Activated T-helper 1 cell treated with anti-CD3 and anti-CD28 coated beads, Interleukin-12 subunit alpha, Interleukin-12 subunit beta, Interleukin-2, Interleukin-4 antibody, amounts not matched to agents 30 ng/mL and 10 ng/mL and 1 ng/mL, durations not matched to agents 14 hours and 24 hours and 36 hours (primary cell): ENCODE data around the gene TULP3. TPM values are rescaled to one million over a fixed set of nuclear protein-coding genes. Genes with fewer than 3 reads are reported as not detected.

Experiments used
- DNase-seq: peaks from one replicate; pipeline ENCODE4 v3.0.0; 2021; ENCODE audit warnings: low spot score
- H3K27ac Mint-ChIP-seq: one replicate; pipeline ENCODE4 v1.8.0; 2021; ENCODE audit warnings: mild to moderate bottlenecking, mixed read lengths
- H3K27me3 Mint-ChIP-seq: one replicate; pipeline ENCODE4 v1.8.0; 2022; ENCODE audit warnings: mild to moderate bottlenecking, moderate library complexity, mixed read lengths; ENCODE audit not compliant: insufficient read depth
- H3K36me3 Mint-ChIP-seq: one replicate; pipeline ENCODE4 v1.8.0; 2021; ENCODE audit warnings: low read depth, mixed read lengths
- H3K4me1 Mint-ChIP-seq: one replicate; pipeline ENCODE4 v1.8.0; 2021; ENCODE audit warnings: low read depth, mixed read lengths
- H3K4me3 Mint-ChIP-seq: one replicate; pipeline ENCODE4 v1.8.0; 2021; ENCODE audit warnings: mild to moderate bottlenecking, moderate library complexity, mixed read lengths
- H3K9me3 Mint-ChIP-seq: one replicate; pipeline ENCODE4 v1.8.0; 2021; ENCODE audit warnings: mixed read lengths
- intact Hi-C: fragments of 100-400 bp; cut with micrococcal nuclease; formaldehyde crosslinking; loops from one replicate; pipeline ENCODE4 v1.15.1; 2024
- total RNA-seq: library from RNA; stranded (reverse); gene quantifications from 2 replicates; pipeline ENCODE4 v1.2.3, GENCODE V29; 2022

TULP3 gene
- total RNA-seq, 1 donor from 2014 or later: 8.6 TPM

- Mint-ChIP-seq H3K4me1 (no peaks in the 10 kb centered on the region), H3K27ac (no peak overlapping the region)
Measured at GRCh38 chr12:2967651-2968050, 77.0 kb downstream of the TULP3 start.

GRCh38 chr12:2970744-2971143 is 80.1 kb downstream of the TULP3 start:
- no peak overlapping the region for H3K27ac Mint-ChIP-seq
- no peak for DNase-seq
- no peak overlapping the region for H3K4me3 Mint-ChIP-seq
- no peaks in the 10 kb centered on the region for H3K36me3 Mint-ChIP-seq
- no peaks in the 10 kb centered on the region for H3K9me3 Mint-ChIP-seq
- H3K4me1 Mint-ChIP-seq: no peaks in the 10 kb centered on the region
- intact Hi-C loops: no loop called here
- peaks cover 4% of the 10 kb centered on the region for H3K27me3 Mint-ChIP-seq

More at GRCh38 chr12:2967651-2968050, 77.0 kb downstream of the TULP3 start:
- H3K36me3 Mint-ChIP-seq: no peaks in the 10 kb centered on the region
- H3K27me3 Mint-ChIP-seq: peaks cover 14% of the 10 kb centered on the region
- no peaks in the 10 kb centered on the region for H3K9me3 Mint-ChIP-seq
- intact Hi-C loops: no loop called here
- no peak overlapping the region for H3K4me3 Mint-ChIP-seq
- no peak for DNase-seq

- Mint-ChIP-seq H3K4me1 (no peaks in the 10 kb centered on the region), H3K27me3 (peaks cover 2% of the 10 kb centered on the region), H3K9me3 (no peaks in the 10 kb centered on the region), H3K27ac (no peak overlapping the region), H3K36me3 (no peaks in the 10 kb centered on the region), H3K4me3 (no peak overlapping the region)
- no peak for DNase-seq
- intact Hi-C loops: no loop called here
Measured at GRCh38 chr12:2973566-2973965, 82.9 kb downstream of the TULP3 start.

GRCh38 chr12:2974560-2974971 is 83.9 kb downstream of the TULP3 start:
- no peak overlapping the region for H3K4me3 Mint-ChIP-seq
- H3K9me3 Mint-ChIP-seq: no peaks in the 10 kb centered on the region
- no peaks in the 10 kb centered on the region for H3K36me3 Mint-ChIP-seq
- H3K4me1 Mint-ChIP-seq: no peaks in the 10 kb centered on the region
- intact Hi-C loops: no loop called here
- no peak for DNase-seq
- no peak overlapping the region for H3K27ac Mint-ChIP-seq
- no peaks in the 10 kb centered on the region for H3K27me3 Mint-ChIP-seq

GRCh38 chr12:2976581-2976996 is 85.9 kb downstream of the TULP3 start:
- no peaks in the 10 kb centered on the region for H3K27me3 Mint-ChIP-seq

GRCh38 chr12:2977776-2978175 is 87.1 kb downstream of the TULP3 start:
- Mint-ChIP-seq H3K4me1 (no peaks in the 10 kb centered on the region), H3K4me3 (no peak overlapping the region), H3K27me3 (no peaks in the 10 kb centered on the region), H3K9me3 (no peaks in the 10 kb centered on the region), H3K27ac (no peak overlapping the region), H3K36me3 (no peaks in the 10 kb centered on the region)
- intact Hi-C loops: no loop called here
- no peak for DNase-seq

More at GRCh38 chr12:2976581-2976996, 85.9 kb downstream of the TULP3 start:
- H3K4me1 Mint-ChIP-seq: no peaks in the 10 kb centered on the region
- H3K36me3 Mint-ChIP-seq: no peaks in the 10 kb centered on the region
- no peak overlapping the region for H3K27ac Mint-ChIP-seq
- no peaks in the 10 kb centered on the region for H3K9me3 Mint-ChIP-seq
- intact Hi-C loops: no loop called here
- DNase-seq: no peak
- H3K4me3 Mint-ChIP-seq: no peak overlapping the region

GRCh38 chr12:2979806-2980205 is 89.1 kb downstream of the TULP3 start:
- intact Hi-C loops: no loop called here
- DNase-seq: no peak
- Mint-ChIP-seq H3K4me3 (no peak overlapping the region), H3K4me1 (no peaks in the 10 kb centered on the region), H3K27ac (no peak overlapping the region), H3K9me3 (no peaks in the 10 kb centered on the region), H3K36me3 (no peaks in the 10 kb centered on the region), H3K27me3 (no peaks in the 10 kb centered on the region)

GRCh38 chr12:2980630-2981029 is 89.9 kb downstream of the TULP3 start:
- Mint-ChIP-seq H3K36me3 (no peaks in the 10 kb centered on the region), H3K4me1 (no peaks in the 10 kb centered on the region), H3K27me3 (no peaks in the 10 kb centered on the region), H3K9me3 (no peaks in the 10 kb centered on the region), H3K27ac (no peak overlapping the region), H3K4me3 (no peak overlapping the region)
- intact Hi-C loops: no loop called here
- DNase-seq: no peak

- no peak overlapping the region for H3K27ac Mint-ChIP-seq
- H3K36me3 Mint-ChIP-seq: no peaks in the 10 kb centered on the region
- no peak for DNase-seq
- intact Hi-C loops: no loop called here
- no peak overlapping the region for H3K4me3 Mint-ChIP-seq
- no peaks in the 10 kb centered on the region for H3K27me3 Mint-ChIP-seq
- H3K4me1 Mint-ChIP-seq: no peaks in the 10 kb centered on the region
- no peaks in the 10 kb centered on the region for H3K9me3 Mint-ChIP-seq
Measured at GRCh38 chr12:2982361-2982760, 91.7 kb downstream of the TULP3 start.

GRCh38 chr12:2984249-2984648 is 93.6 kb downstream of the TULP3 start:
- H3K4me1 Mint-ChIP-seq: no peaks in the 10 kb centered on the region
- H3K9me3 Mint-ChIP-seq: no peaks in the 10 kb centered on the region
- no peak overlapping the region for H3K27ac Mint-ChIP-seq
- no peaks in the 10 kb centered on the region for H3K36me3 Mint-ChIP-seq
- DNase-seq: no peak
- H3K4me3 Mint-ChIP-seq: no peak overlapping the region
- intact Hi-C loops: no loop called here
- H3K27me3 Mint-ChIP-seq: peaks cover 6% of the 10 kb centered on the region

GRCh38 chr12:2984698-2985097 is 94.0 kb downstream of the TULP3 start:
- H3K4me3 Mint-ChIP-seq: no peak overlapping the region
- H3K27me3 Mint-ChIP-seq: peaks cover 7% of the 10 kb centered on the region
- no peaks in the 10 kb centered on the region for H3K9me3 Mint-ChIP-seq
- intact Hi-C loops: no loop called here
- no peak for DNase-seq
- no peaks in the 10 kb centered on the region for H3K4me1 Mint-ChIP-seq
- H3K27ac Mint-ChIP-seq: no peak overlapping the region
- H3K36me3 Mint-ChIP-seq: no peaks in the 10 kb centered on the region

GRCh38 chr12:2986876-2987275 is 96.2 kb downstream of the TULP3 start:
- Mint-ChIP-seq H3K36me3 (no peaks in the 10 kb centered on the region), H3K27me3 (peaks cover 9% of the 10 kb centered on the region), H3K4me1 (no peaks in the 10 kb centered on the region), H3K27ac (no peak overlapping the region), H3K4me3 (no peak overlapping the region), H3K9me3 (no peaks in the 10 kb centered on the region)
- no peak for DNase-seq
- intact Hi-C loops: no loop called here

GRCh38 chr12:2988494-2988893 is 97.8 kb downstream of the TULP3 start:
- Mint-ChIP-seq H3K4me3 (no peak overlapping the region), H3K27me3 (peaks cover 9% of the 10 kb centered on the region), H3K27ac (no peak overlapping the region), H3K36me3 (no peaks in the 10 kb centered on the region), H3K4me1 (no peaks in the 10 kb centered on the region), H3K9me3 (no peaks in the 10 kb centered on the region)
- DNase-seq: no peak
- intact Hi-C loops: no loop called here
